GM19035 (cell line): ENCODE measurements around the gene CPT1C.
"Not testable (repeated sequence)": the region's sequence is repeated elsewhere in the genome, so short reads cannot be mapped to it uniquely, and the experiment has no call there.

Experiments
- ATAC-seq: cut with Tn5 transposase; IDR thresholded peaks from one replicate; pipeline ENCODE4 v1.9.1; 2021; ENCODE audit not compliant: unreplicated experiment

CPT1C gene

GRCh38 chr19:49700563-49700962, 9.6 kb downstream of the CPT1C start:
- ATAC-seq, result no peak

- no peak for ATAC-seq
Observed at GRCh38 chr19:49701271-49701786, 10.4 kb downstream of the CPT1C start.

- no peak for ATAC-seq
Observed at GRCh38 chr19:49704888-49705642, 14.1 kb downstream of the CPT1C start.

- no peak for ATAC-seq
Observed at GRCh38 chr19:49705919-49706318, 15.0 kb downstream of the CPT1C start.

- ATAC-seq, result no peak
Observed at GRCh38 chr19:49710372-49710951, 19.5 kb downstream of the CPT1C start.

GRCh38 chr19:49712397-49712859, 21.5 kb downstream of the CPT1C start:
- ATAC-seq, result no peak

- no peak for ATAC-seq
Observed at GRCh38 chr19:49713236-49713845, 22.4 kb downstream of the CPT1C start.

GRCh38 chr19:49716154-49716553, 25.2 kb downstream of the CPT1C start:
- ATAC-seq, result no peak

GRCh38 chr19:49718511-49718910, 27.6 kb downstream of the CPT1C start:
- no peak for ATAC-seq

- ATAC-seq, result no peak
Observed at GRCh38 chr19:49718991-49719390, 28.1 kb downstream of the CPT1C start.

- not testable (repeated sequence) for ATAC-seq
Observed at GRCh38 chr19:49719420-49719819, 28.5 kb downstream of the CPT1C start.

GRCh38 chr19:49727217-49728030, 36.5 kb downstream of the CPT1C start:
- ATAC-seq, result no peak

- no peak for ATAC-seq
Observed at GRCh38 chr19:49730166-49730565, 39.2 kb downstream of the CPT1C start.

- no peak for ATAC-seq
Observed at GRCh38 chr19:49738268-49738667, 47.4 kb downstream of the CPT1C start.

- no peak for ATAC-seq
Observed at GRCh38 chr19:49739098-49739497, 48.2 kb downstream of the CPT1C start.

- no peak for ATAC-seq
Observed at GRCh38 chr19:49739933-49740332, 49.0 kb downstream of the CPT1C start.

GRCh38 chr19:49741210-49741844, 50.4 kb downstream of the CPT1C start:
- no peak for ATAC-seq

GRCh38 chr19:49744946-49745381, 54.0 kb downstream of the CPT1C start:
- ATAC-seq, result no peak

- no peak for ATAC-seq
Observed at GRCh38 chr19:49746206-49746958, 55.5 kb downstream of the CPT1C start.
